ENCODE measurements around the gene CASKIN2.

- TF ChIP-seq POLR2AphosphoS5 (IDR thresholded peaks at IDR 0.05; ENCODE audit: low read depth, low read length): no peak
- no peak for TF ChIP-seq SPI1 (IDR thresholded peaks at IDR 0.05; ENCODE audit: low read depth, low read length)
These were observed 2.3 kb downstream of the CASKIN2 start for GRCh38 chr17:75512926-75513640.

Data from GM12891 (cell line).